ENCODE results near the gene EEFSEC. TPM values are rescaled to one million over a fixed set of nuclear protein-coding genes. Genes with fewer than 3 reads are reported as not detected.
A peak's percentile ranks its signal among the peaks of the same experiment; 100 is the strongest.

The EEFSEC gene
- total RNA-seq, 2 experiments from 2014 or later: 19.2 to 19.6 TPM

- intact Hi-C loops (cut with micrococcal nuclease): loop anchor here (5.0 kb wide), 1 partner anchor 34 kb away; the partner anchor contains the start of gene DNAJB8
- no peak for TF ChIP-seq CTCF (IDR thresholded peaks at IDR 0.05)
- CTCF ChIA-PET: interaction anchor here (0.6 to 1.6 kb wide), 3 partner anchors 64 to 152 kb away, joined by 3 read pairs; no protein-coding TSS in a partner anchor
- DNase-seq: no peak
- Mint-ChIP-seq H3K4me3 (no peak overlapping the region), H3K4me1 (ENCODE audit: low read depth) (peaks cover 6% of the 10 kb centered on the region), H3K27me3 (peaks cover 41% of the 10 kb centered on the region), H3K9me3 (no peaks in the 10 kb centered on the region), H3K27ac (no peak overlapping the region), H3K36me3 (ENCODE audit: low read depth) (no peaks in the 10 kb centered on the region)
- ATAC-seq: peak; percentile 29
- POLR2A ChIA-PET: interaction anchor here (1.1 kb wide), 1 partner anchor 57 kb away, joined by 5 read pairs; no protein-coding TSS in a partner anchor
These were observed 279.9 kb downstream of the EEFSEC start for GRCh38 chr3:128432971-128433836.

GRCh38 chr3:128433837-128434165, 280.5 kb downstream of the EEFSEC start:
- Mint-ChIP-seq H3K27me3 (peaks cover 43% of the 10 kb centered on the region), H3K4me1 (ENCODE audit: low read depth) (peaks cover 6% of the 10 kb centered on the region), H3K9me3 (no peaks in the 10 kb centered on the region), H3K4me3 (no peak overlapping the region), H3K36me3 (ENCODE audit: low read depth) (no peaks in the 10 kb centered on the region), H3K27ac (no peak overlapping the region)
- DNase-seq (no peak), ATAC-seq (no peak)
- ChIA-PET CTCF (interaction anchor here (1.6 to 2.3 kb wide), 2 partner anchors 8 to 151 kb away, joined by 3 to 7 read pairs; no protein-coding TSS in a partner anchor), POLR2A (no interaction called here)
- TF ChIP-seq CTCF (IDR thresholded peaks at IDR 0.05): no peak
- intact Hi-C loops (cut with micrococcal nuclease): loop anchor here (5.0 kb wide), 1 partner anchor 34 kb away; the partner anchor contains the start of gene DNAJB8

GRCh38 chr3:128434524-128434923, 281.2 kb downstream of the EEFSEC start:
- Mint-ChIP-seq H3K27ac (no peak overlapping the region), H3K4me1 (ENCODE audit: low read depth) (peaks cover 6% of the 10 kb centered on the region), H3K9me3 (no peaks in the 10 kb centered on the region), H3K27me3 (peaks cover 43% of the 10 kb centered on the region), H3K4me3 (no peak overlapping the region), H3K36me3 (ENCODE audit: low read depth) (no peaks in the 10 kb centered on the region)
- intact Hi-C loops (cut with micrococcal nuclease): loop anchor here (5.0 kb wide), 1 partner anchor 33 kb away; the partner anchor contains the start of gene DNAJB8
- CTCF ChIA-PET: interaction anchor here (0.6 to 2.3 kb wide), 3 partner anchors 9 to 150 kb away, joined by 3 to 7 read pairs (median 3); no protein-coding TSS in a partner anchor
- ATAC-seq (no peak), DNase-seq (no peak)
- POLR2A ChIA-PET: interaction anchor here (1.1 kb wide), 1 partner anchor 48 kb away, joined by 3 read pairs; no protein-coding TSS in a partner anchor
- no peak for TF ChIP-seq CTCF (IDR thresholded peaks at IDR 0.05)

- Mint-ChIP-seq H3K4me1 (ENCODE audit: low read depth) (peaks cover 6% of the 10 kb centered on the region), H3K27ac (no peak overlapping the region), H3K9me3 (no peaks in the 10 kb centered on the region), H3K27me3 (peaks cover 41% of the 10 kb centered on the region), H3K4me3 (no peak overlapping the region), H3K36me3 (ENCODE audit: low read depth) (no peaks in the 10 kb centered on the region)
- ChIA-PET POLR2A (interaction anchor here (1.1 kb wide), 1 partner anchor 48 kb away, joined by 3 read pairs; no protein-coding TSS in a partner anchor), CTCF (interaction anchor here (0.6 to 2.3 kb wide), 3 partner anchors 9 to 150 kb away, joined by 3 to 7 read pairs (median 3); no protein-coding TSS in a partner anchor)
- no peak for ATAC-seq
- intact Hi-C loops (cut with micrococcal nuclease): no loop called here
- no peak for DNase-seq
- no peak for TF ChIP-seq CTCF (IDR thresholded peaks at IDR 0.05)
These were observed 281.8 kb downstream of the EEFSEC start for GRCh38 chr3:128435058-128435457.
